NCI-H748 treated with DMSO at 0.1 percent for 48 hours (cell line): ENCODE measurements around the gene PARP8.
"Not testable (repeated sequence)": the region's sequence is repeated elsewhere in the genome, so short reads cannot be mapped to it uniquely, and the experiment has no call there.

Experiments
- DNase-seq: peaks from one replicate; lab custom pipeline; 2025; lab: John Stamatoyannopoulos, UW

The PARP8 gene

GRCh38 chr5:50666261-50667022 is at the start of gene PARP8:
PARP8 (plus strand) TSS chr5:50666637; CDS start chr5:50667096, 459 bp downstream.
- DNase-seq: no peak

GRCh38 chr5:50623666-50624065 is 42.8 kb upstream of the PARP8 start:
- no peak for DNase-seq

GRCh38 chr5:50634866-50635265 is 31.6 kb upstream of the PARP8 start:
- not testable (repeated sequence) for DNase-seq

DNA sequence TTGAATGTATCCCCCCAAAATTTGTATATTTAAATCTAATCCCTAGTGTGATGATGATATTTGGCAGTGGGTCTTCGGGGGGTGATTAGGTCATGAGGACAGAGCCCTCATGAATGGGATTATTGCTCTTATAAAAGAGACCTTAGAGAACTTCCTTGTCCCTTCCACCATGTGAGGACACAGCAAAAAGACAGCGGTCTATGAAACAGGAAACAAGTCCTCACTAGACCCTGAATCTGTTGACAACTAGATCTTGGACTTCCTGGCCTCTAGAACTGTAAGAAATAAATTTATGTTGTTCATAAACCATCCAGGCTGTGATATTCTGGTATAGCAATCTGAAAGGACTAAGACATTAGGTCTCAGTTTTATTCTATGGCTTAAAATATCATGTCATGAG is 28.9 kb upstream of the PARP8 start:
- not testable (repeated sequence) for DNase-seq

- no peak for DNase-seq
Observed at GRCh38 chr5:50646591-50646990, 19.8 kb upstream of the PARP8 start.

GRCh38 chr5:50647726-50648125 is 18.7 kb upstream of the PARP8 start:
- DNase-seq: no peak

DNA sequence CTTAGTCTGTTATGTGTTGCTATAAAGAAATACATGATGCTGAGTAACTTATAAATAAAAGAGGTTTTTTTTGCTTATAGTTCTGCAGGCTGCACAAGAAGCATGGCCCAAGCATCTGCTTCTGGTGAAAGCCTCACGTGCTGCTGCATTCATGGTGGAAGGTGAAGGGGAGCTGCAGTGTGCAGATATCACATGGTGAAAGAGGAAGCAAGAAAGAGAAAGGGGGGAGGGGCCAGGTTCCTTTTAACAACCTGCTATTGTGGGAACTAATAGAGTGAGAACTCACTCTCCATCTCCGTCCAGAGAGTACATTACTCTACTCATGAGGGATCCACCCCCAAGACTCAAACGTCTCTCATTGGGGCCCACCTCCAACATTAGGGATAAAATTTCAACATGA is 12.5 kb upstream of the PARP8 start:
- no peak for DNase-seq

DNA sequence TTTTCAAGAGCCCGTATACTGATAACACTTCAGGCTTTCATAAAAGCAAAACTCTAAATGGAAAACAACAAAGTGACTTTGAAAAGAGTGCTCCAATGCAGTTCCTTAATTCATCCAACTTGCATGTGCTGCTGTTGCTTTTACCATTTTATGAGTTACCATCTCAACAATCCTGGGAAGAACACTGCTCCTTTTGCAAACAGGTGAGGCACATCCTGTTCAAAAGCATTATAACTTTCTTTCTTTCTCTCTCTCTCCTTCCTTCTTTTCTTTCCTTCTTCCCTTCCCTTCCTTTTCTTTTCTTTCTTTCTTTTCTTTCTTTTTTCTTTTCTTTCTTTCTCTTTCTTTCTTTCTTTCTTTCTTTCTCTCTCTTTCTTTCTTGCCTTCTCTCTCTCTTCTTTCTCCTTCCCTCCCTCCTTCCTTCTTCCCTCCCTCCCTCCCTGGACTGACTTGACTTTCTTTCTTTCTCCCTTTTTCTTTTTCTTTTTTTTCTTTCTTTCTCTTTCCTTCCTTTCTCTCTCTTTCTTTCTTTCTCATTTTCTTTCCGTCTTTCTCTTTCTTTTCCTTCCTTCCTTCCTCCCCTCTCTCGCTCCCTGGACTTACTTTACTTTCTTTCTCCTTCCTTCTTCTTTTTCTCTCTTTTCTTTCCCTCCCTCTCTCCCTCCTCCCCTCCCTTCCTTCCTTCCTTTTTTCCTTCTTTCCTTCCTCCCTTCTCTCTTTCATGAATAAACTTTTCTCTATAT is 11.2 kb upstream of the PARP8 start:
- no peak for DNase-seq

- DNase-seq: no peak
Observed at GRCh38 chr5:50655810-50656205, 10.6 kb upstream of the PARP8 start.

GRCh38 chr5:50657044-50657443 is 9.4 kb upstream of the PARP8 start:
- no peak for DNase-seq

GRCh38 chr5:50658246-50658645 is 8.2 kb upstream of the PARP8 start:
- DNase-seq: no peak

- no peak for DNase-seq
Observed at GRCh38 chr5:50663636-50664035, 2.8 kb upstream of the PARP8 start.

DNA sequence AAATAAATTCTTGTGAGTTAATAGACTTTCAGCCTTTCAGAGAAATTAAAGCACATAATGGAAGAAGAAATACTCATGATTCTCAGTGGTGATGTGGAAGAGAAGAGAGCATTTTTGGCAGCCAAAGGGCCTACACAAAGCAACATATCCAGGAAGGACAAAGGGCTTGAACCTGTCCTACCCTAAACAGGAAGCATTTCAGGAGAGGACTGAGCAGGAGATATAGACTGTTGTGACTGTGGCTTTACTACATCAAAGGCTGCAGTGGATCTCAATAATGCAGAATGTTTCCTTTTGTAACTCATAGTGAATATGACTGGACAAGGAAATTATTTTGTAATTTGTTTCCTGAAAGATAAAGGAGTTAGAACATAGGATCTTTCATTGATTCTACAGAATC is 1.3 kb upstream of the PARP8 start:
- no peak for DNase-seq

DNA sequence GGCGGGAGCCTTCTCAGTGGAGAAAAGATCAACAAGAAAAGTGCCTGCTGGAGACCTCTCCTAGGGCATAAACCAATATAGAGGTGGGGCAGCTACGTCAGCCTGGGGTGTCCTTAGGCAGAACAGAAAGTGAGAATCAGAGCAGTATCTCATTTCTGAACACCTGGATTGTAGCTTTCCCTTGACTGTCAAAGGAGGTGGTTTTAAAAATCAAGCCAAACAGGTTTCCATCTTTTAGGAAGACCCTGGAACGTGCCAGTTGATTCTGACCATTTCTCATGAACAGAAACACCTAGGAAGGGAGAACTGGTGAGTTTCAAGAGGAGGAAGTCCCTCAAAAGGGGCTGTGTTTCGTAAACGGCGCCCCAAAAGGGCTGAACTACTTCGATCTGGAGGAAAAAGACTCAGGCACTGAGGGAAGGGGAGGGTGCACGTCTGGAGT is 655 bp upstream of the PARP8 start:
- DNase-seq: not testable (repeated sequence)

- peak; percentile 51 for DNase-seq
Observed at GRCh38 chr5:50667023-50667652, 701 bp downstream of the PARP8 start.

DNA sequence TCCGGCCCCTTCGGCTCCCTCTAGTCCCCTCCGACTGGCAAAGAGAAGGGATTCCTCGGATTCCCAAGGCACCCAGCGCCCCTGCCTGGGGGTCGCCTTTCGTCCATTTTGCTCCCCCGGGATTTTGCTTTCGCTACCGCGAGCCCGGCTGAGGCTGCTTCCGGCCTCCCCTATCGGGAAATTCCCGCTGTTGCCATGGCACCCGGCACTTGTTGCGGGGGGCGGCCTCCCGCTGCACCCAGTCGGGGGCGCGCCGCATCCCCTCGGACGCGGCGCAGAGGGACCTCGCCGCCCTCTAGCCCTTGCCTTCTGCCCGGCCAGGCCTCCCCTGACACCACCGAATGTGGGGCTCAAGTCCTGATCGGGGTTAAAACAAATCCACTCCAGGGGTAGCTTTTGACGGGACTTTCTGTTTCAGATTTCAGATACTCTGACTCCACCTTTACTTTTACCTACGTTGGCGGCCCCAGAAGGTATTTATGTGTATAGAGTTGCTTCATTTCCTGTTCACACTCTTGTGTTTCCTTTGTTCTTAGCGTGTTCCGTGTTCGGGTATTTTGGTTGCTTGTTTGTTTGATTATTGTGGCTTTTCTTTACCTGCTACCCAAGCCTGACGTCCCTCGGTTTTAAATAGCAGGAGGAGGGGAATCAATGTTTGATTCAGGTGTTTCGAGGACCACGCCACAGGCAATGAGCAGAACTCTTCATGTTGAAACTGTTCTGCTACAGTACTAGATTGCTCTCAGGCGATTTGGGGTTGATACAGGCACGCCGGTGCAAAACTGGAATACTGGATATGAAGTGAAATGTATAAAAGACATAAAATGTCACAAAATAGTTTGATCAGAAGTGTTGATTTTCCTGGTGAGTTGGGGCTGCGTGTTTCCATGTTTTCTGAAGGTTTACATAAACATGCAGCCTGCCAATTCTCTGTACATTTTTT is 1.5 kb downstream of the PARP8 start:
- DNase-seq: peak; percentile 52

GRCh38 chr5:50668636-50669035 is 2.2 kb downstream of the PARP8 start:
- not testable (repeated sequence) for DNase-seq

GRCh38 chr5:50672663-50673062 is 6.2 kb downstream of the PARP8 start:
- DNase-seq: no peak

GRCh38 chr5:50673444-50673843 is 7.0 kb downstream of the PARP8 start:
- DNase-seq: not testable (repeated sequence)

- no peak for DNase-seq
Observed at GRCh38 chr5:50675385-50675784, 8.9 kb downstream of the PARP8 start.

GRCh38 chr5:50679554-50679953 is 13.1 kb downstream of the PARP8 start:
- DNase-seq: not testable (repeated sequence)

DNA sequence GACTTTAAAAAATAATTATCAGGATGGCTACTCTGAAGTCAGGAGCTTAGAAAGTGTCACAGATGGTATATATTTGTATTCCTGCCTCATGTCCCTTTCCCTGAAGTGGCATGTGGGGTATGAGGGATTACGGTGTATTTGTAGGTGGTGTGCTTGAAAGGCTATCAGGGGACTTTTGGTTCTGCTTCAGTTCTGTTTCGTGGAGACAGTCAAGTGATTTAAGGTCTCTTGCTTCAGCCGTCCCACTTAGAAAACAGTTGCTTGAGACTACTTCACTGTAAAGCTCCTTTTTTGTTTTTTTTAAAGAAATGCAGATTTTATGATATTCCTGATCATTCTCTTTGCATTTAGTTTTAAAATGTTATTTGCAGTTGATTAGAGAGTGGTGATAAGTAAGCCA is 18.3 kb downstream of the PARP8 start:
- DNase-seq: no peak
